ENCODE data around the gene ARSG. TPM values are rescaled to one million over a fixed set of nuclear protein-coding genes. Genes with fewer than 3 reads are reported as not detected.

The ARSG gene
- total and polyA plus RNA-seq, 2 of the 13 experiments (the other 11 are each of a cell fraction or from before 2014, with no cell fraction given): 3.7 to 15.2 TPM

GRCh38 chr17:68437979-68438822 is 146.9 kb downstream of the ARSG start (continued):
- TF ChIP-seq, protein P1, sequence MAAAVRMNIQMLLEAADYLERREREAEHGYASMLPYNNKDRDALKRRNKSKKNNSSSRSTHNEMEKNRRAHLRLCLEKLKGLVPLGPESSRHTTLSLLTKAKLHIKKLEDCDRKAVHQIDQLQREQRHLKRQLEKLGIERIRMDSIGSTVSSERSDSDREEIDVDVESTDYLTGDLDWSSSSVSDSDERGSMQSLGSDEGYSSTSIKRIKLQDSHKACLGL (CRISPR knock-in tag; IDR thresholded peaks at IDR 0.05): no peak
- TF ChIP-seq MTA1 (CRISPR knock-in tag; IDR thresholded peaks at IDR 0.05; ENCODE audit: borderline replicate concordance): peak; percentile 23; the same call in 1 of the 2 replicates
- TF ChIP-seq ZNF878 (CRISPR knock-in tag; IDR thresholded peaks at IDR 0.05): no peak
- TF ChIP-seq, protein P2, sequence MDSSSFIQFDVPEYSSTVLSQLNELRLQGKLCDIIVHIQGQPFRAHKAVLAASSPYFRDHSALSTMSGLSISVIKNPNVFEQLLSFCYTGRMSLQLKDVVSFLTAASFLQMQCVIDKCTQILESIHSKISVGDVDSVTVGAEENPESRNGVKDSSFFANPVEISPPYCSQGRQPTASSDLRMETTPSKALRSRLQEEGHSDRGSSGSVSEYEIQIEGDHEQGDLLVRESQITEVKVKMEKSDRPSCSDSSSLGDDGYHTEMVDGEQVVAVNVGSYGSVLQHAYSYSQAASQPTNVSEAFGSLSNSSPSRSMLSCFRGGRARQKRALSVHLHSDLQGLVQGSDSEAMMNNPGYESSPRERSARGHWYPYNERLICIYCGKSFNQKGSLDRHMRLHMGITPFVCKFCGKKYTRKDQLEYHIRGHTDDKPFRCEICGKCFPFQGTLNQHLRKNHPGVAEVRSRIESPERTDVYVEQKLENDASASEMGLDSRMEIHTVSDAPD (CRISPR knock-in tag; IDR thresholded peaks at IDR 0.05): no peak; the same call in 1 of the 2 replicates
- peak; percentile 75; the same call in 1 of the 2 replicates for TF ChIP-seq KDM3A (CRISPR knock-in tag; IDR thresholded peaks at IDR 0.05; ENCODE audit: low read depth)
- TF ChIP-seq, protein P3, sequence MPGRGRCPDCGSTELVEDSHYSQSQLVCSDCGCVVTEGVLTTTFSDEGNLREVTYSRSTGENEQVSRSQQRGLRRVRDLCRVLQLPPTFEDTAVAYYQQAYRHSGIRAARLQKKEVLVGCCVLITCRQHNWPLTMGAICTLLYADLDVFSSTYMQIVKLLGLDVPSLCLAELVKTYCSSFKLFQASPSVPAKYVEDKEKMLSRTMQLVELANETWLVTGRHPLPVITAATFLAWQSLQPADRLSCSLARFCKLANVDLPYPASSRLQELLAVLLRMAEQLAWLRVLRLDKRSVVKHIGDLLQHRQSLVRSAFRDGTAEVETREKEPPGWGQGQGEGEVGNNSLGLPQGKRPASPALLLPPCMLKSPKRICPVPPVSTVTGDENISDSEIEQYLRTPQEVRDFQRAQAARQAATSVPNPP (CRISPR knock-in tag; IDR thresholded peaks at IDR 0.05): no peak
- TF ChIP-seq ZNF713 (CRISPR knock-in tag; IDR thresholded peaks at IDR 0.05): no peak
- no peak for TF ChIP-seq TRIM24 (CRISPR knock-in tag; IDR thresholded peaks at IDR 0.05)
- TF ChIP-seq MYC (CRISPR knock-in tag; IDR thresholded peaks at IDR 0.05; ENCODE audit: borderline replicate concordance): peak; percentile 52; the same call in 1 of the 2 replicates
- TF ChIP-seq HOXA7 (CRISPR knock-in tag; IDR thresholded peaks at IDR 0.05): no peak
- no peak for TF ChIP-seq CENPX (CRISPR knock-in tag; IDR thresholded peaks at IDR 0.05)
- no peak for TF ChIP-seq TOE1 (CRISPR knock-in tag; IDR thresholded peaks at IDR 0.05)
- TF ChIP-seq ZNF275 (CRISPR knock-in tag; IDR thresholded peaks at IDR 0.05; ENCODE audit: borderline replicate concordance): peak; percentile 22; the same call in 1 of the 2 replicates
- TF ChIP-seq TEAD2 (CRISPR knock-in tag; IDR thresholded peaks at IDR 0.05): no peak
- TF ChIP-seq, protein P4, sequence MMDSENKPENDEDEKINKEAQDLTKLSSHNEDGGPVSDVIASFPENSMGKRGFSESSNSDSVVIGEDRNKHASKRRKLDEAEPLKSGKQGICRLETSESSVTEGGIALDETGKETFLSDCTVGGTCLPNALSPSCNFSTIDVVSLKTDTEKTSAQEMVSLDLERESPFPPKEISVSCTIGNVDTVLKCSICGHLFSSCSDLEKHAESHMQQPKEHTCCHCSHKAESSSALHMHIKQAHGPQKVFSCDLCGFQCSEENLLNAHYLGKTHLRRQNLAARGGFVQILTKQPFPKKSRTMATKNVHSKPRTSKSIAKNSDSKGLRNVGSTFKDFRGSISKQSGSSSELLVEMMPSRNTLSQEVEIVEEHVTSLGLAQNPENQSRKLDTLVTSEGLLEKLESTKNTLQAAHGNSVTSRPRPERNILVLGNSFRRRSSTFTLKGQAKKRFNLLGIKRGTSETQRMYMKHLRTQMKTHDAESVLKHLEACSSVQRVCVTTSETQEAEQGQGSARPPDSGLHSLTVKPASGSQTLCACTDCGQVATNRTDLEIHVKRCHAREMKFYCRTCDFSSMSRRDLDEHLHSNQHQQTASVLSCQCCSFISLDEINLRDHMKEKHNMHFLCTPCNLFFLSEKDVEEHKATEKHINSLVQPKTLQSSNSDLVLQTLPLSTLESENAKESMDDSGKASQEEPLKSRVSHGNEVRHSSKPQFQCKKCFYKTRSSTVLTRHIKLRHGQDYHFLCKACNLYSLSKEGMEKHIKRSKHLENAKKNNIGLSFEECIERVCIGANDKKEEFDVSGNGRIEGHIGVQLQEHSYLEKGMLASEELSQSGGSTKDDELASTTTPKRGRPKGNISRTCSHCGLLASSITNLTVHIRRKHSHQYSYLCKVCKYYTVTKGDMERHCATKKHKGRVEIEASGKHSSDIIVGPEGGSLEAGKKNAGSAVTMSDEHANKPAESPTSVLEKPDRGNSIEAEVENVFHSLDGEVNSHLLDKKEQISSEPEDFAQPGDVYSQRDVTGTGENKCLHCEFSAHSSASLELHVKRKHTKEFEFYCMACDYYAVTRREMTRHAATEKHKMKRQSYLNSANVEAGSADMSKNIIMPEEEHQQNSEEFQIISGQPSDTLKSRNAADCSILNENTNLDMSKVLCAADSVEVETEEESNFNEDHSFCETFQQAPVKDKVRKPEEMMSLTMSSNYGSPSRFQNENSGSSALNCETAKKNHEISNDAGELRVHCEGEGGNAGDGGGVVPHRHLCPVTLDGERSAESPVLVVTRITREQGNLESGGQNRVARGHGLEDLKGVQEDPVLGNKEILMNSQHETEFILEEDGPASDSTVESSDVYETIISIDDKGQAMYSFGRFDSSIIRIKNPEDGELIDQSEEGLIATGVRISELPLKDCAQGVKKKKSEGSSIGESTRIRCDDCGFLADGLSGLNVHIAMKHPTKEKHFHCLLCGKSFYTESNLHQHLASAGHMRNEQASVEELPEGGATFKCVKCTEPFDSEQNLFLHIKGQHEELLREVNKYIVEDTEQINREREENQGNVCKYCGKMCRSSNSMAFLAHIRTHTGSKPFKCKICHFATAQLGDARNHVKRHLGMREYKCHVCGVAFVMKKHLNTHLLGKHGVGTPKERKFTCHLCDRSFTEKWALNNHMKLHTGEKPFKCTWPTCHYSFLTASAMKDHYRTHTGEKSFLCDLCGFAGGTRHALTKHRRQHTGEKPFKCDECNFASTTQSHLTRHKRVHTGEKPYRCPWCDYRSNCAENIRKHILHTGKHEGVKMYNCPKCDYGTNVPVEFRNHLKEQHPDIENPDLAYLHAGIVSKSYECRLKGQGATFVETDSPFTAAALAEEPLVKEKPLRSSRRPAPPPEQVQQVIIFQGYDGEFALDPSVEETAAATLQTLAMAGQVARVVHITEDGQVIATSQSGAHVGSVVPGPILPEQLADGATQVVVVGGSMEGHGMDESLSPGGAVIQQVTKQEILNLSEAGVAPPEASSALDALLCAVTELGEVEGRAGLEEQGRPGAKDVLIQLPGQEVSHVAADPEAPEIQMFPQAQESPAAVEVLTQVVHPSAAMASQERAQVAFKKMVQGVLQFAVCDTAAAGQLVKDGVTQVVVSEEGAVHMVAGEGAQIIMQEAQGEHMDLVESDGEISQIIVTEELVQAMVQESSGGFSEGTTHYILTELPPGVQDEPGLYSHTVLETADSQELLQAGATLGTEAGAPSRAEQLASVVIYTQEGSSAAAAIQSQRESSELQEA (CRISPR knock-in tag; IDR thresholded peaks at IDR 0.05; ENCODE audit: not compliant biosample characterization): no peak
- TF ChIP-seq ELF1 (CRISPR knock-in tag; IDR thresholded peaks at IDR 0.05): peak; percentile 72
